Measurements from ENCODE around the gene G6PD. TPM values are rescaled to one million over a fixed set of nuclear protein-coding genes. Genes with fewer than 3 reads are reported as not detected.
"Not testable (repeated sequence)": the region's sequence is repeated elsewhere in the genome, so short reads cannot be mapped to it uniquely, and the experiment has no call there.

The G6PD gene
- total RNA-seq, 1 donor from 2014 or later = 17.3 TPM

DNA sequence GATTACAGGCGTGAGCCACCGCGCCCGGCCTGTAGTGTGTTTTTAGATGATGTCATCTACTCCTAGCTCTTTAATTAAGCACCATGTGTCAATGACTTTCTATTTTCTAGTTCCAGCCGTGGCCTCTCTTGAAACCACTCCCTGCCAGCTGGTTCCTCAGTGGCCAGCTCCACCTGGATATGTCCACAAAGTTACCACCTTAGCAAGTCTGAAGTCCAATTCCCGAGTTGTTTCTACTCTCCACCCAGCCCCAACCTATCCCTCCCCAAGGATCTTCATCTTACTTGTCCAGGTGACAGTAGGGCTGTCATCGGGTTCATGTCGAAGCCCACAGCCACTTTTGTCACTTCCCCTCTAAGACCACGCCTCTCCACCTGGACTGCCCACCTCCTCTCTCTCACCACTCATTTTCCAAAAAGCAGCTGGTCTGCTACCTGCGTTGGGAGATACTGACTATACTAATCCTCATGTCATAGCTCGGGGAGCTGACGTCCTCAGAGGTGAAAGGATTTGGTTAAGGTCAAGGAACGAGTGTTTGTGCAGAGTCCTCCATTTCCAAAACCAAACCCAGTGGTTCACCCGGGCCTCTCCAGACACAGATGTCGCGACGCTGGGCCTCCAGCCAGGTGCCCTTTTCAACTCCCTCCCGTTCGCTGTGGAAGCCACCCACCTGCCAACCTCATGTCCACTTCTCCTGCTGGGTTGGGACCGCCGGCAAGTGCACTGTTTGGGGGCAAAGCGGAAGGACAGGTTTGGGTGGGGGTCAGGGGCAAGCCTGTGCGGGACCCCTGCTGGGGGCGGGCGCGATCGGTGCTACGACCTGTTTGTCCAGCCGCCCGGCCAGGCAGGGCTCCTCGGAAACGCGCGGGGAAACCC, 31.3 kb downstream of the G6PD start:
- no peak for DNase-seq

DNA sequence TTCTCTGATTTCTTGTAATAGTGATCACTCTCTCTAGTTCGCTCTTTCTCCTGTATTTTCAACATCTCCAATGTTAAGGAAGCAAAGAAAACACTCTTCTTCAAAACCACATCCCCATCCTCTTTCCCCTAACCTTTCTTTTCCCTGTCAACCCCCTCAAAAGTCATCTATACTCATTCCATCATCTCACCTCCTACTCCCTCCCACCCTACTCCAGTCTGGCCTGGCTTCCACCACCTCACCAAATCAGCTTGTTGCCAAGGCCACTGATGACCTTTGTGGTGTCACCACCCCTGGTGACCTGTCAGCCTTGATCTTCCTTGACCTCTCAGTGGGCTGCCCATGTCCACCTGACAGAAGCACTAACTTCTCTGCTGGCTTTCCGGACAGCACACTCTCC, 32.9 kb downstream of the G6PD start:
- DNase-seq = no peak

DNA sequence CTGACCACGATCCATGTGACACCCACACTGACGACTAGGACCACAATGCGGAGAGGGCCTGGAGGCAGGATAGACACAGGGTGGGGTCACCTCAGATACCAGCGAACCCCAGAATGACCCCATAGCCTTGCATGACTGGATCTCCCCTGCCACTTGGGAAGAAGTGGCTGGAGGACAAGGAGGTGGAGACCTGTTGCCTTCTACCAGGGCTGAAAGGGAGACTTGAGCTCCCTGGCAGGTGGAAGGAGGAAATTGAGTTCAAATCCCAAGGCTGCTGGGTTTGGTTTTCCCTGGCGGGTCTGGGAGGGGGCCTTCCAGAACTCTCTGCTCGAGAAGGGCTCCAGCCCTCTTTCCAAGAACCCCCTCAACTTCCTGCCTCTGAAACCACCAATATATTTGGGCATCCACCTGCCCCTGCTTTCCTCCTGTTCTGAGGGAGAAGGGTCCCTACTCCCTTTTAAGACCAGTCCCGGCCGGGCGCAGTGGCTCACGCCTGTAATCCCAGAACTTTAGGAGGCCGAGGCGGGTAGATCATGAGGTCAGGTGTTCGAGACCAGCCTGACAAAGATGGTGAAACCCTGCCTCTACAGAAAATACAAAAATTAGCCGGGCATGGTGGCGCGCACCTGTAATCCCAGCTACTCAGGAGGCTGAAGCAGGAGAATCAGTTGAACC, 33.6 kb downstream of the G6PD start:
- DNase-seq = no peak

- no peak for DNase-seq
These were observed 34.9 kb downstream of the G6PD start for GRCh38 chrX:154511761-154512160.

- no peak for DNase-seq
These were observed 37.2 kb downstream of the G6PD start for GRCh38 chrX:154509455-154509854.

- DNase-seq = no peak
These were observed 38.3 kb downstream of the G6PD start for GRCh38 chrX:154508384-154508745.

- DNase-seq = no peak
These were observed 38.8 kb downstream of the G6PD start for GRCh38 chrX:154507673-154508383.

- DNase-seq = no peak
These were observed 39.9 kb downstream of the G6PD start for GRCh38 chrX:154506483-154507332.

- DNase-seq = no peak
These were observed 40.9 kb downstream of the G6PD start for GRCh38 chrX:154505734-154506133.

DNA sequence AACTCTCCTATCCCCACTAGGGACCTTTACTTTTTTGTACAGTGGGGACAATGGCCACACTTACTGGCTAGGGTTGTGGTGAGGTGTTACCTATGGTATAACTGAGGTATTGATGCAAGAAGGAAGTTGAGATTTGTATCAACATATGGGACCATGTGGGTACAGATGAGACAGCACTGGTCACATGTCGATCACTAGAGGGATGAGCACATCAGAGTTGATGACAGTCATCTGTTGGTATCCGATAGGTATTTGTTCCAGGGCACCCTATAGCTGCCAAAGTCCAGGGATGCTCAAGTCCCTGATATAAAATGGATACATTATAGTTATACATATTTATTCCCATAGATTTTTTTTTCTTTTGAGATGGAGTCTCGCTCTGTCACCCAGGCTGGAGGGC, 43.7 kb downstream of the G6PD start:
- DNase-seq = no peak

DNA sequence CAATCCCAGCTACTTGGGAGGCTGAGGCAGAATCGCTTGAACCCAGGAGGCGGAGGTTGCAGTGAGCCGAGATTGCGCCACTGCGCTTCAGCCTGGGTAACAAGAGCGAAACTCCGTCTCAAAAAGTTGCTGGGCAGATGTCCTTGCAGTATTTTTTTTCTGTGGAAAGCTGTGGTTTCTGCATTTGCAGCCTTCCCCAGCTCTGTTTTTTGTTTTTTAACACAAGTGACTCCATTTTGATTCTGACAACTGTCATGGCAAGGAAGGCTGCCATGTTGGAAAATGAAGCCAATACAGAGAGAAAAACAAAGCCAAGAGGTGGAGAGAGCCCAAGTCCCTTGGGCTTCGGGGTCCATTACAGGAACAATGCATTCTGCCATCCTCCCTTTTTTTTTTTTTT, 44.5 kb downstream of the G6PD start:
- no peak for DNase-seq

DNA sequence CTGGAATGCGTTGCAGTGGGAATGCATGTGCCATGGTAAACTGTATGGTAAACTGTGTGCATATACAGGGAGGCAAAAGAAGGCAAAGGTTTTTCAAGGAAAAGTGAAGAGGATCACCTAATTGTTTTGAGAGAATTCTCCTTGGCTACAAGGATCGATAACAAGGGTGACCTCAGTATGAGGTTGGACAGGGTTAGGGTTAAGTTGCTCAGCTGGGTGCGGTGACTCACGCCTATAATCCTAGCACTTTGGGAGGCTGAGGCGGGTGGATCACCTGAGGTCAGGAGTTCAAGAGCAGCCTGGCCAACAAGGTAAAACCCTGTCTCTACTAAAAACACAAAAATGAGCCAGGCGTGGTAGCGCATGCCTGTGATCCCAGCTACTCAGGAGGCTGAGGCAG, 45.2 kb downstream of the G6PD start:
- not testable (repeated sequence) for DNase-seq

GRCh38 chrX:154496591-154497137, 50.0 kb downstream of the G6PD start:
- not testable (repeated sequence) for DNase-seq

- DNase-seq = no peak
These were observed 51.1 kb downstream of the G6PD start for GRCh38 chrX:154495472-154495922.

DNA sequence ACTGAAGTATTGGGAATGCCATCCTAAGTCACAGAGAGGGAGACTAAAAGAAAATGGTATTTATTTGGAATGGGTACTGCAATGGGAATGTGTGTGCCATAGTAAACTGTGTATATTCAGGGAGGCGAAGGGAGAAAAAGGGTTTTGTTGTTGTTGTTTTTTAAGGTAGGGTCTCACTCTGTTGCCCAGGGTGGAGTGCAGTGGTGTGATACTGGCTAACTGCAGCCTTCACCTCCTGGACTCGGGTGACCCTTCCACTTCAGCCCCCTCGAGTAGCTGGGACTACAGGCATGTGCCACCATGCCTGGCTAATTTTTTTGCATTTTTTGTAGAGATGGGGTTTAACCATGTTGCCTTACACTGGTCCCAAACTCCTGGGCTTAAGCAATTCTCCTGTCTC, 51.9 kb downstream of the G6PD start:
- no peak for DNase-seq

DNA sequence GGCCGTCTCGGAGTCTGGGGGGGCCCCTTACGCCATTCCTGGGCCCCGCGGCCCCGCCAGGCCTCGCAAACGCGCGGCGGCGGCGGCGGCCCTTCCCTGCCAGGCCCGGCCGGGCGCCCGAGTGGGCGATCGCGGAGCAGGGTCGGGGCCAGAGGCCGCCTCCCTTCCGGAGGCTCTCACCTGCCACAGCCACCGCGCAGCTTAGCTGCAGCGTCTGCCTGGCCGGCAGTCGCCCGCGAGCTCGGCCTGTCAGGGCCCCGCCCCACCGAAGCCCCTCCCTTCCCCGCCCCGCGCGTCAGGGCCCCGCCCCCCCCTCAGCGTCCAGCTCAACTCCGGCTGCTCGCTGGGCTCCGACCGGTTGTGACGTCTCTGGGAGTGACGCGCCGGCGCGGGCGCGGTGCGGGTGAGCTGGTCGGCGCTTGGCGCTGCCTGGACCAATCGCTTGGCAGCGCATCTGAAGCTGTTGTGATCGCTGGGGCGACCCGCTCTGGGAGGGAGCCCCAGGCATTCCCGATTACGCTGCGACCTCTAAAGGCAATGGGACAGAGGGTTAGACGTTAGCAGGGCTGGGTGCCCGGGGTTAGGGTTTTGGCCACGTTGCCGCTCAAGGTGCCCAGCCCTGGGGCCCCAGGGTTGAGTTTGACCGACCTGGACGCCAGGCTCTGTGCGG, 56.1 kb downstream of the G6PD start, which contains the start of gene SLC10A3:
Gene SLC10A3, minus strand, starts transcription at position 216 of the 670 bp plus-strand sequence. CDS start 1,689 bp downstream, outside the sequence.
- peak; percentile 92 for DNase-seq

- DNase-seq = no peak
These were observed 56.6 kb downstream of the G6PD start for GRCh38 chrX:154490021-154490413.

DNA sequence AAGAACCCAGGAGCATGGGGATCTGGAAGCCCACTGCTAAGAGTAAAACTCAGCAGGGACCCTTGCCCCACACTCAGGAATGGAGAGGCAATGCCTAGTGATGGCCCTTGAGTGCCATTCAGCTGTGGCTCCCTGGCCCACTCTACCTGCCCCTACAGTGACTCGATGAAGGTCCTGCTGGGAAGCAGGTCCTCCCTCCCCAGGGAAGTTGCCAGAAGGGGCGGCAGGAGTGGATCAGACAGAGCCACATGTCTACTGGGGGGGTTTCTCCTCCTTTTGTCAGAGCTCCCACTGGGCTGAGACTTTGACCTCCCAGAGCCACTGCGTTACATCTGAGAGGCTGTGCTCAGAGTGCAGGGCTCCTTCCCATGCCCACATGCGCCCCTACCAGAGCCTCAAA, 57.5 kb downstream of the G6PD start:
- no peak for DNase-seq

DNA sequence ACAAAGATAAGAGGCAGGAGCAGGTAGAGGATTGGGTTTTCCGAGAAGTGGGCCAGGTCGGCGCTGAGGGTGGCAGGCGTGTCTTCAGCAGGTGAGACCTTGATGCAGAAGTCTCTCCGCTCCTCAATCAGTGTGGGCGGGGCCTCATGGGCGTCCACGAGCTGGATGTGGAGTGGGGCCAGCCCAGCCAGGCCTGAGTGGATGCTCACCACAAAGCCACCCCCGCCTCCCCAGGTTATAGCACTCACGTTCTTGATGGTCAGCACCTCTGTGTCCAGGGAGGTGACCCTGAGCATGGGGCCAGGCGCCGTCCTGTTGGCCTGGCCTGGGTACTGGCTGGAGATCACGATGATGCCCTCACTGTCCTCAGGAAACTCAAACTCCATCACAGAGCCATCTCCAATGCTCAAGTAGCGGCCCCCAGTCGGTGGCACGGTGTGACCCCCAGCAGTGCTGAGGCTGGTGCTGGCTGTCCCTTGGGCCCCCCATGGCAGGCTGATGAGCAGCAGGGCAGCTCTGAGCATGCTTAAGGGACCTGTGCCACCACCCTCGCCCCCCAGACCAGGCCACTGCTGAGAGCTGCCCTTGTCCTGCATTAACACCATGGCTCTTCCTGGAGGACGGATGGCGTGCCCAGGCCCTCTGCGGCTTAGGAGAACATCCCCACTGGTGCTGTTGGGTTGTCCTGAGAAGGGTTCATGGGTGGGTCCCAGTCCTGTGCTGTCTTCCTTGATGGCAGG, 58.1 kb downstream of the G6PD start:
- no peak for DNase-seq

- DNase-seq = no peak
These were observed 58.9 kb downstream of the G6PD start for GRCh38 chrX:154487518-154488290.
